Cortex of kidney (tissue), 1 donor: ENCODE measurements around the gene WFDC12.
"Not testable (repeated sequence)": the region's sequence is repeated elsewhere in the genome, so short reads cannot be mapped to it uniquely, and the experiment has no call there.

Experiments
- DNase-seq: peaks from one replicate; lab custom pipeline; 2025; lab: John Stamatoyannopoulos, UW

The WFDC12 gene

DNA sequence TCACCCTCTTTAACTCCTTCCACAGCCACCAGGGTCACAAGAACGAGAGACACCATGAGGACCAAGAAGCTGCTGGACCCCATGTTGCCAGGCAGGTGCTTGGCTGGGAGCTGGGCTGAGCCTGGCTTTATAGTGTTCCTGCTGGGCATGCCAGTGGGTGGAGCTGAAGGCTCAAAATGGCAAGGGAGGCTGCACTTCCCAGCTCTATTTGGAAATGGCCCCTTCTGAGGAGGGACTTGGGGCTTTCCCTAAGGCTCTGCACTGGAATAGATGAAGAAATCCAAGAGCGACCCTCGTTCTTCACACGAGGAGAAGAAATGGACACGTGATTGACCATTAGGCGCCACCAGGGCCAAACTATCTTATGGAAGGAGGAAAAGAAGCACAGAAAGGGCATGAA is at the start of gene WFDC12:
WFDC12 (minus strand) TSS at position 101 of the 400 bp plus-strand sequence; CDS start at position 83, 18 bp downstream.
- DNase-seq: no peak

- no peak for DNase-seq
Measured at GRCh38 chr20:45173522-45173921, 49.3 kb upstream of the WFDC12 start.

DNA sequence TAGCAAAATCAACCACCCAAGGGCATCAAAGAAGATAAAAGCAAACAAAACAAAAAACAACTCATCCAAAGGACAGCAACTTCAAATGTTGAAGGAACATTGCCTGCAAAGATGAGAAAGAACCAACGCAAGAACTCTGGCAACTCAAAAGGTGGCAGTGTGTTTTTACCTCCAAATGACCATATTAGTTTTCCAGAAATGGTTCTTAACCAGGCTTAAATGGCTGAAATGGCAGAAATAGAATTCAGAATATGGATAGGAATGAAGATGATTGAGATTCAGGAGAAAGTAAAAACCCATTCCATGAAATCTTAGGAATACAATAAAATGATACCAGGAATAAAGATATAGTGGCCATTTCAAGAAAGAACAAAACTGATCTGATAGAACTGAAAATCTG is 40.6 kb upstream of the WFDC12 start:
- DNase-seq: no peak

GRCh38 chr20:45163083-45163803 is 39.0 kb upstream of the WFDC12 start:
- no peak for DNase-seq

DNA sequence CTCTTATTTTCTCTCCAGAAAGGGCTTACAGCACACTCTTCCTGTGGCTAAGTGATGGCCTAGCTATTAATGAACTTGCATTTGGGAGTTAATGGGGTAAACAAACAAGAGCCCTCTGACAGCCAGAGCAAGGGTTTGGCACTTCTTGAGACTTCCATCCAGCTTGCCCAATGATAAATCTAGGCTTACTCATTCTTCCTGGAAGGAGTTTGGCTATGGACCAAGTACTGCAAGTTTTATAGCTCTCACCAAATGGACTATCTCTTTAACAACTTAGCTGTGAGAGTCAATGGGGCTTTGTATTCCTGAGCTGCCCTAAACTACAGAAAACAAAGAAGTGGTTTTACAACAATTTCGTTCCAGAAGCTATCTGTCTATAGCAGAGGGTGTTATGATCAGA is 33.7 kb upstream of the WFDC12 start:
- no peak for DNase-seq

- DNase-seq: no peak
Measured at GRCh38 chr20:45156713-45157112, 32.4 kb upstream of the WFDC12 start.

DNA sequence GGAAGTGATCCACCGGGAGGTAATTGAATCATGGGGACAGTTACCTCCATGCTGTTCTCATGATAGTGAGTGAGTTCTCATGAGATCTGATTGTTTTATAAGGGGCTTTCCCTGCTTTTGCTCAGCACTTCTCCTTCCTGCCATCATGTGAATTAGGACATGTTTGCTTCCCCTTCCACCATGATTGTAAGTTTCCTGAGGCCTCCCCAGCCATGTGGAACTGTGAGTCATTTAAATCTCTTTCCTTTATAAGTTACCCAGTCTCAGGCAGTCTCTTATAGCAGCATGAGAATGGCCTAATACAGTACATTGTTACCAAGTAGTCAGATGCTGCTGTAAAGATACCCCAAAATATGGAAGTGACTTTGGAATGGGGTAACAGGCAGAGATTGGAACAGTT is 30.5 kb upstream of the WFDC12 start:
- not testable (repeated sequence) for DNase-seq

- no peak for DNase-seq
Measured at GRCh38 chr20:45154183-45154582, 29.9 kb upstream of the WFDC12 start.

GRCh38 chr20:45153752-45154151 is 29.5 kb upstream of the WFDC12 start:
- no peak for DNase-seq

DNA sequence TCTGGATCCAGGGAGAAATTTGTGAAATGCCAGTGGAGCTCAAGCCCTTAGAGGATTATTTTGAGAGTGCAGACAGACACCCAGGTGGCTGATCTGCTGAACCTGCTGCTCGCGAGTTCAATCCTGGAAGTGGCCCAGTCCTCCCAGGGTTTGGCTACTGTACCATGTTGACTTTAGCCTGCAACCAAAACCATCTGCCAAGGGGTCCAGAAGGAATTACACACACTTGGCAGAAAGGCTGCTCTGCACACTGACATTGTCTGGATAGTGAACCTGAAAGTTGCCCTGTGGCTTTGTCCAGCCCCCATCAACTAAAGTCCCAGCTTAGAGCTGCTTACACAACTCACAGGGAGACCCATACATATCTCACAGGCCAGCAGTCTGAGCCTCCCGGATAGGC is 28.9 kb upstream of the WFDC12 start:
- DNase-seq: no peak

GRCh38 chr20:45152405-45152804 is 28.1 kb upstream of the WFDC12 start:
- DNase-seq: no peak

- DNase-seq: no peak
Measured at GRCh38 chr20:45149062-45149461, 24.8 kb upstream of the WFDC12 start.

- DNase-seq: no peak
Measured at GRCh38 chr20:45140836-45141235, 16.6 kb upstream of the WFDC12 start.

DNA sequence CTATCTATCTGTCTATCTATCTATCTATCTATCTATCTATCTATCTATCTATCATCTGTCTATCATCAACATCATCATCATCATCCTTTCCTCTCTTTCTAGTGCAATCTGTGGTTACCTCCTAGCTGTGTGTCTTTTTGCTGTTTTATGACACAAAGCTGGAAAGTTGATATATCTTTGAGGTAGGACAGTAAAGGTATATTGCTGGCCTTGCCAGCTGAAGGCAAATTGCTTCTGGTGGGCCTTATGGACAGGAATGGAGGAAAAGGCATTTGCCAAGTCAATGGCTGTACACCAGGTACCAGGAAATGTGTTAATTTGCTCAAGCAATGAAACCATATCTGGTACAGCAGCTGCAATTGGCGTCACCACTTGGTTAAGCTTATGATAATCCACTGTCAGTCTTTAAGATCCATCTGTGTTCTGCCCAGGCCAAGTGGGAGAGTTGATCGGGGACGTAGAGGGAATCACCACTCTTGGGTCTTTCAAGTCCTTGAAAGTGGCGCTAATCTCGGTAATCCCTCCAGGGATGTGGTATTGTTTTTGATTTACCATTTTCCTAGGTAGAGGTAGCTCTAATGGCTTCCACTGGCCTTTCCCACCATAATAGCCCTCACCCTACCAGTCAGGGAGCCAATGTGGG is 15.6 kb upstream of the WFDC12 start:
- not testable (repeated sequence) for DNase-seq

DNA sequence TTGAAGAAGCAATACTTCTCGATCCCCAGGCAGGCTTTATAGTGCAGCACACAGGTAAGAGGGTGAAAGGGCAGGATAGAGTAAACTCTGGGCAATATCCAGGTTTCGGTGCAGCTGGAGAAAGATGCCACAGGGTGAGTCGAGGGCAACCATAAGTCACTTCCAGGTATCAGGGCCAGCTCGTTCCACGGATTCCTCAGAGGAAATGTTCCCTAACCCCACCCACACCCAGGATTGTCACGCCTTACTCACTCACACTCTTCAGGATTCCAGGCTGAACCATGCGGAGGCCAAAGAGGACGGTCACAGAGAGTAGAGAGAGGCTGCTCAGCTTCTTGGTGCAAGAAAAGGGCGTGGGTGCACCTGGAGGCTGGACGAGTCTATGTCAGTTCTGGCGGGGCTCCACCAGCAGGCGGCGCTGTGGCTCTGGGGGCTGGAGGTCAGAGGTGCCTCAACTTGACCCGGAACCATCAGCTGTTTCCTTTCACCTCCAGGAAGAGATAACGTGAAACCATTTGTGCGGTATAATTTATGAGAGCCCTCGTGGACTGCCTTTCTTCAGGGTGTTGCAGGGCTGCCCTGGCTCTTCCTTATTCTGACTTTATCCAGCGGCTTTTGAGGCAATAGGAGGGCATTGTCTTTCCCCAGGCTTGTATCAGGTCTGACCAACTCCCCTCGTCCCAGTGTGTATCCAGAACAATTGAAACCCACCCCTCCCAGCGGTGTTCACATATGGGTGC is 14.5 kb upstream of the WFDC12 start:
- no peak for DNase-seq

GRCh38 chr20:45136911-45137310 is 12.6 kb upstream of the WFDC12 start:
- DNase-seq: no peak

GRCh38 chr20:45128099-45128498 is 3.8 kb upstream of the WFDC12 start:
- no peak for DNase-seq

- DNase-seq: no peak
Measured at GRCh38 chr20:45121388-45121787, 2.9 kb downstream of the WFDC12 start.

- DNase-seq: no peak
Measured at GRCh38 chr20:45119556-45120266, 4.6 kb downstream of the WFDC12 start.

DNA sequence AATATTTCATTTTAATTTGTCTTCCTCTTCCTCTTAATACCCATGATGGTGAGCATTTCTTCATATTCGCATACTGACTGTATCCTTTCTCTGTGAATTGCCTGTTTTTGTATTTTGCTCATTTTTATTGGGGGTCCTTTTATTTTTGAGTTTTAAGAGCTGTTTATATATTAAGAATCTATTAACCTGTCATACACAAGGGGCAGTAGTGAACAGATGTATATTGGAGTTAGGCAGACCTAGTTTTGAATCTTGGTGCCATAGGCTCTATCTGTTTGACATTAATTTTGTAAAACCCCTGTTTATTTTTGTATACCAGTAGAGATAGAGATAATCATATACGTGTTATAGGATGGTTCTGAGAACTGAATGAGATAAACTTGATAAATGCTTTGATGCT is 6.2 kb downstream of the WFDC12 start:
- no peak for DNase-seq

DNA sequence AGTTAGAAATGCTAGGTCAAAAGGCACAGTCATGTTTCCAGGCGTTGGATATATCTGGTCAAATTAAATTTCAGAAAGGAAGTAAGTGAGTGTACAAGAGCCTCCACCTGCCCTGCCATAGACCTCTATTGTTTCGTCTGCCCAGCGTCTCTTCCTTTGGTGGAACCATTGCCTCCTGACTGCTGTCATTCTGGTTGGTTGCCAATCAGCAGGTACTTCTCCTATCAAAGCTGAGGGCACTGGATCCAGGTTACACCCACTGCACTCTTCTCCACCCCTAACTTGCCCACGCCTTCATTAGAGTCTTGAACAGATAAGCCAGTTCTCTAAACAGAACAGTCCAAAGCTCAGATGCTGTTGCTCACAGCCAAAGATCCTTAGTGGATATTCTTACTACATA is 6.7 kb downstream of the WFDC12 start:
- no peak for DNase-seq

- DNase-seq: no peak
Measured at GRCh38 chr20:45115829-45116228, 8.4 kb downstream of the WFDC12 start.
